DND-41 (cell line): ENCODE results near the gene CD300A.

Experiments
- CTCF ChIP-seq: IDR thresholded peaks from 2 replicates; pipeline ENCODE4 v1.5.1; 2012; ENCODE audit warnings: borderline replicate concordance, low read length, moderate library complexity, mild to moderate bottlenecking; ENCODE audit not compliant: poor library complexity, severe bottlenecking; ENCODE audit errors: extremely low read depth
- EZH2 ChIP-seq: IDR thresholded peaks from 3 replicates; pipeline ENCODE4 v1.6.1; 2012; ENCODE audit warnings: borderline replicate concordance, low read depth, mild to moderate bottlenecking, moderate library complexity, low read length, inconsistent platforms; ENCODE audit not compliant: severe bottlenecking

- TF ChIP-seq CTCF: no peak
- no peak for TF ChIP-seq EZH2
Measured at GRCh38 chr17:74449306-74449705, 17.1 kb upstream of the CD300A start.
